Measurements from ENCODE around the gene ZFYVE19.

DNA sequence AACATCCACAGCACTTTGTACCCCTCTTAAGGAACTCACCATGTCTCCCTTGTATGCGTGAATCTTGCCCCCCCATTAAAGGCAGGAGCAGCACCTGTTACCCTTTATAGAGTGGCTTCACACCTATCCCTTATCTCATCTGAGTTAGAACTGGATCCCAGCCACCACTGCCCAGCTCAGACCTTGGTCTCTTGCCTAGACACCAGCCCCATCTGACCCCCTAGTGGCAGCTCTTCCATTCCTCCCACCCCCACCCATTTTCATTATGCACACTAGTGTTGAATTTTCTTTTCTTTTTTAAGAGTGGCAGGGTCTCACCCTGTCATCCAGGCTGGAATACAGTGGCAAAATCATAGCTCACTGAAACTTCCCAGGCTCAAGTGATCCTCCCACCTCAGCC lies 3.2 kb upstream of the ZFYVE19 start:
- TF ChIP-seq EZH2phosphoT487 (IDR thresholded peaks at IDR 0.05; ENCODE audit: low read depth) (no peak), CTCF (IDR thresholded peaks at IDR 0.05; ENCODE audit: low read depth, low read length) (no peak)

Measured in OCI-LY3 (cell line).